ENCODE measurements around the gene PNLDC1.
A peak's percentile ranks its signal among the peaks of the same experiment; 100 is the strongest.
"Not testable (repeated sequence)": the region's sequence is repeated elsewhere in the genome, so short reads cannot be mapped to it uniquely, and the experiment has no call there.

PNLDC1 gene

GRCh38 chr6:159805440-159806020, 5.5 kb downstream of the PNLDC1 start:
- no peaks in the 10 kb centered on the region for H3K4me1 Mint-ChIP-seq
- no peaks in the 10 kb centered on the region for H3K27me3 Mint-ChIP-seq
- no peaks in the 10 kb centered on the region for H3K36me3 Mint-ChIP-seq

GRCh38 chr6:159806021-159806458, 6.0 kb downstream of the PNLDC1 start:
- no peak overlapping the region for H3K4me3 Mint-ChIP-seq
- no peaks in the 10 kb centered on the region for H3K36me3 Mint-ChIP-seq
- no peaks in the 10 kb centered on the region for H3K9me3 Mint-ChIP-seq
- no peak overlapping the region for H3K27ac Mint-ChIP-seq
- no peaks in the 10 kb centered on the region for H3K27me3 Mint-ChIP-seq
- H3K4me1 Mint-ChIP-seq = no peaks in the 10 kb centered on the region

More at GRCh38 chr6:159805440-159806020, 5.5 kb downstream of the PNLDC1 start:
- Mint-ChIP-seq H3K4me3 (no peak overlapping the region), H3K9me3 (no peaks in the 10 kb centered on the region), H3K27ac (no peak overlapping the region)

GRCh38 chr6:159807150-159807858, 7.2 kb downstream of the PNLDC1 start:
- Mint-ChIP-seq H3K27ac (no peak overlapping the region), H3K27me3 (no peaks in the 10 kb centered on the region), H3K9me3 (no peaks in the 10 kb centered on the region), H3K36me3 (no peaks in the 10 kb centered on the region), H3K4me3 (no peak overlapping the region), H3K4me1 (no peaks in the 10 kb centered on the region)

DNA sequence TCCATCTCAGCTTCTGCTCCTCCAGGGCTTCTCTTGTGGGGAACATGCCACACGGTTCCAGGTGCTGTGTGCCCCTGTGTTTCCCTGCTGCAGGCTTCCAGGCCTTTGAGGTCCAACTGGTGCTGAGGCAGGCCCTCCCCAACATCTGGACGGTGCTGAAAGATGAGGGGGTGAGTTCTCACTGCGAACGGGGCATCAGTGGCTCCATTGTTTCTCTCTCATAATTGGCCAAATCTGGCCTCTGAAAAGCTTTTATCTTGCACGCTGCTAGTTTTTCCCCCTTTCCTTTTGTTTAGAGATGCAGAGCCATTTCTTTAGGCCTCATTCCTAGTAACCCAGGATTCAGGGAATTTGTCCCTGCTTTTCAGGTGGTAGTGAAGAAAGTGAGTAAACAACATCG, 8.6 kb downstream of the PNLDC1 start:
- no peak overlapping the region for H3K27ac Mint-ChIP-seq
- H3K4me3 Mint-ChIP-seq = no peak overlapping the region
- no peaks in the 10 kb centered on the region for H3K4me1 Mint-ChIP-seq
- H3K9me3 Mint-ChIP-seq = no peaks in the 10 kb centered on the region
- no peaks in the 10 kb centered on the region for H3K27me3 Mint-ChIP-seq
- no peaks in the 10 kb centered on the region for H3K36me3 Mint-ChIP-seq

DNA sequence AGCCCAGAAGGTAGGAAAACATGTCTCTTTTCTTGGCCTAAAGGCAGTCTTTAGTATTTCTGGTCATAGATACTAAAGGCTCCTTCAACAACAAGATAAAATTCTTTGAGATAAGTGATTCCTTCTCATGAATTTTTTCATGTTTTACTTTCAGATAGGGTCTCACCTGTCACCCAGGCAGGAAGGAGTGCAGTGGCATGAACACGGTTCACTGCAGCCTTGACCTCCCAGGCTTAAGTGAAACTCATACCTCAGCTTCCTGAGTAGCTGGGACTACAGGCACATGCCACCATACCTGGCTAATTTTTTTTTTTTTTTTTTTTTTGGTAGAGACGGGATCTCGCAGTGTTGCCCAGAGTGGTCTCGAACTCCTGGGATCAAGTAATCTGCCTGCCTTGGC, 9.1 kb downstream of the PNLDC1 start:
- no peaks in the 10 kb centered on the region for H3K36me3 Mint-ChIP-seq
- no peak overlapping the region for H3K4me3 Mint-ChIP-seq
- H3K4me1 Mint-ChIP-seq = no peaks in the 10 kb centered on the region
- H3K9me3 Mint-ChIP-seq = no peaks in the 10 kb centered on the region
- H3K27me3 Mint-ChIP-seq = no peaks in the 10 kb centered on the region
- no peak overlapping the region for H3K27ac Mint-ChIP-seq

GRCh38 chr6:159813781-159814180, 13.7 kb downstream of the PNLDC1 start:
- no peaks in the 10 kb centered on the region for H3K27me3 Mint-ChIP-seq
- no peak overlapping the region for H3K27ac Mint-ChIP-seq
- no peaks in the 10 kb centered on the region for H3K4me1 Mint-ChIP-seq

GRCh38 chr6:159815410-159815809, 15.3 kb downstream of the PNLDC1 start:
- Mint-ChIP-seq H3K27me3 (no peaks in the 10 kb centered on the region), H3K4me1 (peaks cover 13% of the 10 kb centered on the region), H3K4me3 (no peak overlapping the region), H3K27ac (no peak overlapping the region), H3K9me3 (no peaks in the 10 kb centered on the region), H3K36me3 (no peaks in the 10 kb centered on the region)

More at GRCh38 chr6:159813781-159814180, 13.7 kb downstream of the PNLDC1 start:
- Mint-ChIP-seq H3K9me3 (no peaks in the 10 kb centered on the region), H3K4me3 (no peak overlapping the region), H3K36me3 (no peaks in the 10 kb centered on the region)

DNA sequence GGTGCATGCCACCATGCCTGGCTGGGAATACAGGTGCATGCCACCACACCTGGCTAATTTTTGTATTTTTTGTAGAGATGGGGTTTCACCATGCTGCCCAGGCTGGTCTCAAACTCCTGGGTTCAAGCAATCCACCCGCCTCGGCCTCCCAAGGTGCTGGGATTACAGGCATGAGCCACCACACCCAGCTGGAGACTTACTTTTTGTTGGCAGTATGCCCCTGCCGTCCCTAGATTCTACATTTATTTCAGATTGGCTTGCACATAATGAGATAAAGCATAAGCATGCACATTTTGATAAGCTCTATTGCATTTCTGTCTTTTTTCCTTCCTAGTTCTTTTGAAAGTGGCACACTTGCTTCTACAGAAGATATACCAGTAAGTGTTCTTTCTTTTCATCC, 16.7 kb downstream of the PNLDC1 start:
- not testable (repeated sequence) for H3K4me3 Mint-ChIP-seq, H3K27me3 Mint-ChIP-seq, H3K36me3 Mint-ChIP-seq, H3K9me3 Mint-ChIP-seq, H3K27ac Mint-ChIP-seq
- peaks cover 19% of the 10 kb centered on the region for H3K4me1 Mint-ChIP-seq

DNA sequence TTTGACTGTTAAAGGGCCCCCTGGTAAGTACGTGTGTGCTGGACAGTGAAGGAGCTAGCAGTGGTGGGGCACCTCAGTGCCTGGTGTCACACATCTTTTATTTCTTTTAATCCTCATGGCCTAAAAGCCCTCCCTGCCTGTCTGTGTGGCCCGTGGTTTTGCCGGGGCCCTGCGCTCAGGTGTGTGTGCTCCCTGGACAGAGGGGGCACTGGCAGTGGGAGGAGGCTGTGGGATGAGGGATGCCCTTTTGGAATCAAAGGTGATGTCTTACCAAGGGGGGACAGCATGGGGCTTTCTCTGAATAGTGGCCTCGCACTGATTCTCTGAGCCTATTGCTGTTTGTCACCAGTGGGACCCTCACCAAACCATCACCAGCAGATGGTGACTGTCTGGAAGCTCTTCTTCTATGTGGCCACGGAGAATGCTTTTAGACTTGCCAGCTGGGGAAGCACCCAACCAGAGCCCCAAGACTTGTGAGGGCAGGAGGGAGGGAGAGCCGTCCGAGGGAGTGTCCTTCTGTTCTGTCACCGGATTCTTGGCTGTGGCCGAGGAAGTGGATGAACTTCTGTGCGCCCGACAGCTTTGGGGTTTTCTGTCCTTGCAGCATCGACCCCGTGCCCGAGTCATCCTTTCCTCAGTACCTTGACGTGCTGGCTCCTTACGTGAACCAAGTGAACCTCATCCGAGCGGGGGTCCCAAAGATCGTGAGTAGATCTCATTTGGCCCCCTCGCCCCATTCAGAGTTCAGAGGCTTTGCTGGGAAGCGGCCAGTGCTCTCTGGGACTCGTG, 18.1 kb downstream of the PNLDC1 start:
- Mint-ChIP-seq H3K4me3 (no peak overlapping the region), H3K36me3 (no peaks in the 10 kb centered on the region), H3K4me1 (peaks cover 22% of the 10 kb centered on the region), H3K9me3 (no peaks in the 10 kb centered on the region), H3K27ac (no peak overlapping the region), H3K27me3 (no peaks in the 10 kb centered on the region)

- Mint-ChIP-seq H3K4me3 (peak overlapping the region; percentile 79), H3K36me3 (no peaks in the 10 kb centered on the region), H3K27ac (no peak overlapping the region), H3K27me3 (no peaks in the 10 kb centered on the region), H3K9me3 (no peaks in the 10 kb centered on the region), H3K4me1 (peaks cover 22% of the 10 kb centered on the region)
Observed at GRCh38 chr6:159819098-159819497, 19.0 kb downstream of the PNLDC1 start.

DNA sequence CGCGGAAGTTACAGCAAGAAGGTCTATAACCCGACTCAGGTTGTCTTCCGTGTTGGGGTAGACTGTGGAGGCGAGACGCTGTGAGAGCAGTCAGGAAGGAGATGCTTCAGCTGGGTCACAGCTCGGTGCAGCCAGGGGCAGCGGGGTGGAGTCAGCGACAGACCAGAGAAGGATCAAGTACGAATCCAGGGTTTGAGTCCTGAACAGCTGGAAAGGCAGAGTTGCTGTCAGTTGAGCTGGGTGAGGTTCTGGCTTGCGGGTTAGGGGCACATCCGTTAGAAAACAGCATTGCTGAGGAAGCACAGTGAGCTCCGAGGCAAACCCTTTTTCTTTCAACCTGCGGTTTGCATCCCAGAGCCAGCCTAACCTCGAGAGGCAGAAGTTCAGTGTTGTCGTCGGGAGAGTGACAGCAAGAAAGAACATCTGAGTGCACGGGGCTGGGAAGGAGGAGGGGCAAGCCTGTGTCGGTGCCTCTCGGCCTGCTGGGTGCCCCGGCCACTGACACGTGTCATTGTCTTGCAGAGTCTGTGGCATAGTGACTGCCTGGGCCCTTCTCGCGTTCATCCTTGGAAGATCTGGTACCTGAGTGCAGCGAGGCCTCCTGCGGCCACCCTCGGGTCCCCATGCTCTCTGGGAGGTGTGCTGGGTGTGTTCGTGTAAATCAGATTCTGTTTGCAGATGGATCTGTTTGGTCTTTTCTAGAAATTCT, 20.0 kb downstream of the PNLDC1 start:
- Mint-ChIP-seq H3K27ac (peak overlapping the region; percentile 72), H3K9me3 (no peaks in the 10 kb centered on the region), H3K4me1 (peaks cover 22% of the 10 kb centered on the region), H3K27me3 (no peaks in the 10 kb centered on the region), H3K4me3 (peak overlapping the region; percentile 79), H3K36me3 (no peaks in the 10 kb centered on the region)

DNA sequence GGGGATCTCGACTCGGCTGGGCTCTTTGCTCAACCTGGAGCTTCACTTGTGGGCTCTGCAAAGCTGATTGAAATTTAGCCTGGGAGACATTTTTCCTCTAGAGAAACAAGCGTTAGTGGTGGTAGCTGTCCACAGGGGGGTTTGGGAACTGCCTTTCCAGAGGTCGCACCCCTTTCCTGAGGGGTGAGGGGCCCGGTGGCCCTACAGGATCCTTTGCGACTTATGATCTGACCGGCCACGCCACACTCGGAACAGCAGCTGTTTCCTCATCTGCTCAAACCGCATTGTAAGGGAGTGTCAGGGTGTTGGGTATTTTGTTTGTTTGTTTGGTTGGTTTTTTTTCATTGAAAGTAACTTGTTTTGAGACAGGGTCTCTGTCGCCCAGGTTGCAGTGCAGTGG, 21.0 kb downstream of the PNLDC1 start:
- no peak overlapping the region for H3K4me3 Mint-ChIP-seq
- no peaks in the 10 kb centered on the region for H3K27me3 Mint-ChIP-seq
- H3K36me3 Mint-ChIP-seq = no peaks in the 10 kb centered on the region
- no peaks in the 10 kb centered on the region for H3K9me3 Mint-ChIP-seq
- H3K27ac Mint-ChIP-seq = no peak overlapping the region
- H3K4me1 Mint-ChIP-seq = peaks cover 22% of the 10 kb centered on the region

DNA sequence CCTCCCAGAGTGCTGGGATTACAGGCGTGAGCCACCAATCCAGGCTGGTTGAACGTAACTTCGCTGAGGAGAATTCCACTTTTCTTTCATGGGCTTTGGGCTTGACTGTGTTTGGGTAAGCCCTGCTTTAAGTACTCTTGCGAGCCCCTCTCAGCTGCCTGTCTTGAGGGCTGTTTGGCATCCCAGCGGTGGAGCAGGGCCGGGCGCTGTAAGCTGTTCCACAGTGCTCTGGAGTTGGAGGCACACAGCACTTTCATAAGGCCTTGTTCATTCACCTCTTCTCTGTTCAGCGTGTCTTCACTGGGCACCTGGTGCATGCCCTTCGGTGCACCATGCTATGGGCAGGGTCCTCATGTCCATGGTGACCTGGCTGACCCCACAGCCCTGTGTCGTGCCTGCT, 21.6 kb downstream of the PNLDC1 start:
- no peaks in the 10 kb centered on the region for H3K9me3 Mint-ChIP-seq
- H3K36me3 Mint-ChIP-seq = no peaks in the 10 kb centered on the region
- H3K27me3 Mint-ChIP-seq = no peaks in the 10 kb centered on the region
- H3K4me3 Mint-ChIP-seq = no peak overlapping the region
- H3K4me1 Mint-ChIP-seq = peaks cover 22% of the 10 kb centered on the region
- H3K27ac Mint-ChIP-seq = no peak overlapping the region

GRCh38 chr6:159823953-159824352, 23.9 kb downstream of the PNLDC1 start:
- Mint-ChIP-seq H3K36me3 (no peaks in the 10 kb centered on the region), H3K9me3 (no peaks in the 10 kb centered on the region), H3K4me1 (peaks cover 22% of the 10 kb centered on the region), H3K27me3 (no peaks in the 10 kb centered on the region), H3K27ac (no peak overlapping the region), H3K4me3 (no peak overlapping the region)

GRCh38 chr6:159824690-159825089, 24.6 kb downstream of the PNLDC1 start:
- not testable (repeated sequence) for H3K27me3 Mint-ChIP-seq, H3K36me3 Mint-ChIP-seq, H3K27ac Mint-ChIP-seq, H3K9me3 Mint-ChIP-seq, H3K4me3 Mint-ChIP-seq
- H3K4me1 Mint-ChIP-seq = peaks cover 20% of the 10 kb centered on the region

DNA sequence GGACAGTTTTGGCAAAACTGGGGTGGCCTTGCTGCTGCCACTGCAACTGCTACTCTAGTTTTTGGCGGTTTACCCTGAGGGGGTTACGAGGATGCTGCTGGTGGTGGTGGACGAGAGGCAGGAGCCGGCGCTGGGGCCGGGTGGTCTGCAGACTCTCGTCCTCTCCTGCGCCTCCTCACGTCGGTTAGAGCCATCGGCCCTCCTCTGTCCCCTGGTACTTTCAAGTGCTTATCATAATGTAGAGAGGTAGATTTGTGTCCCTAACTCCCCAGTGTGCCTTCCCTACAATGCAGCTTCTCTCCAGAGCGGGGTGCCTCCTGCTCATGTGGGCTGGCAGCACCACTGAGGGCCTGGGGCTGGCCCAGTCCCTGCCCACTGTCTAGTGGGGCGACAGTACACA, 25.9 kb downstream of the PNLDC1 start:
- Mint-ChIP-seq H3K4me1 (peaks cover 9% of the 10 kb centered on the region), H3K27ac (no peak overlapping the region), H3K27me3 (no peaks in the 10 kb centered on the region), H3K4me3 (no peak overlapping the region), H3K9me3 (no peaks in the 10 kb centered on the region), H3K36me3 (no peaks in the 10 kb centered on the region)
